Keratinocyte (primary cell): ENCODE measurements around the gene HIGD1B. TPM values are rescaled to one million over a fixed set of nuclear protein-coding genes. Genes with fewer than 3 reads are reported as not detected.

Experiments used
- DNase-seq: peaks from one replicate; pipeline ENCODE4 v3.0.0-alpha.2; 2011; ENCODE audit warnings: low read depth, missing footprints, low spot score
- FAIRE-seq: peaks from 2 replicates; lab custom pipeline; 2011; peaks lifted over from hg19 to GRCh38; lab: Jason Lieb, UNC
- H2AFZ ChIP-seq: 2 replicates; pipeline ENCODE4 v1.6.0; 2012; ENCODE audit warnings: low read length, control low read depth, inconsistent platforms; ENCODE audit not compliant: control insufficient read depth
- H3K27ac ChIP-seq: 2 replicates; pipeline ENCODE4 v1.5.1; 2011; ENCODE audit warnings: low read length; ENCODE audit not compliant: control insufficient read depth, insufficient read depth
- H3K27me3 ChIP-seq: 3 replicates; pipeline ENCODE4 v1.6.0; 2011; ENCODE audit warnings: low read length; ENCODE audit not compliant: control insufficient read depth, insufficient read depth; ENCODE audit errors: extremely low read depth
- H3K36me3 ChIP-seq, 2 experiments: 2 replicates in 1 of 2; 3 replicates in 1 of 2; pipeline ENCODE4 v1.5.1; 2011; ENCODE audit warnings: low read length in 2 of 2, mild to moderate bottlenecking in 1 of 2; ENCODE audit not compliant: control insufficient read depth in 2 of 2, insufficient read depth in 2 of 2; ENCODE audit errors: extremely low read depth in 1 of 2
- H3K4me1 ChIP-seq: 3 replicates; pipeline ENCODE4 v1.5.1; 2011; ENCODE audit warnings: low read length; ENCODE audit not compliant: control insufficient read depth, insufficient read depth; ENCODE audit errors: extremely low read depth
- H3K4me2 ChIP-seq: 3 replicates; pipeline ENCODE4 v1.6.0; 2011; ENCODE audit warnings: low read depth, low read length; ENCODE audit not compliant: control insufficient read depth, insufficient read depth; ENCODE audit errors: extremely low read depth
- H3K4me3 ChIP-seq, 3 experiments: fragments of 200-600 bp in 1 of 3; sonication (generic) in 1 of 3; 2 replicates in 2 of 3; 3 replicates in 1 of 3; pipeline ENCODE4 v1.5.1; 2011 to 2016; ENCODE audit warnings: low read length in 3 of 3, mild to moderate bottlenecking in 3 of 3, control low read depth in 2 of 3, inconsistent platforms in 1 of 3, low read depth in 1 of 3, mixed read lengths in 1 of 3, mixed run types in 1 of 3, moderate library complexity in 1 of 3; ENCODE audit not compliant: control insufficient read depth in 2 of 3, insufficient read depth in 2 of 3; ENCODE audit errors: extremely low read depth in 1 of 3
- H3K79me2 ChIP-seq: 2 replicates; pipeline ENCODE4 v1.6.0; 2012; ENCODE audit warnings: low read length; ENCODE audit not compliant: control insufficient read depth, insufficient read depth
- H3K9ac ChIP-seq: 3 replicates; pipeline ENCODE4 v1.6.0; 2011; ENCODE audit warnings: low read length; ENCODE audit not compliant: control insufficient read depth, insufficient read depth; ENCODE audit errors: extremely low read depth
- H3K9me1 ChIP-seq: 3 replicates; pipeline ENCODE4 v1.6.0; 2011; ENCODE audit warnings: low read length; ENCODE audit not compliant: control insufficient read depth, insufficient read depth; ENCODE audit errors: extremely low read depth
- H3K9me3 ChIP-seq: 2 replicates; pipeline ENCODE4 v1.5.1; 2012; ENCODE audit warnings: low read depth, low read length; ENCODE audit not compliant: control insufficient read depth
- H4K20me1 ChIP-seq: 3 replicates; pipeline ENCODE4 v1.6.0; 2011; ENCODE audit warnings: low read length; ENCODE audit not compliant: control insufficient read depth, insufficient read depth; ENCODE audit errors: extremely low read depth
- CTCF ChIP-seq, 3 experiments: IDR thresholded peaks in 1 of 3; conservative IDR thresholded peaks in 1 of 3; optimal IDR thresholded peaks in 1 of 3; 2 replicates in 2 of 3; 3 replicates in 1 of 3; pipeline versions ENCODE3 to v1.5.1; 2011; ENCODE audit warnings: low read length in 3 of 3, mild to moderate bottlenecking in 3 of 3, moderate library complexity in 2 of 3, control low read depth in 1 of 3, inconsistent platforms in 1 of 3; ENCODE audit not compliant: insufficient read depth in 2 of 3; ENCODE audit errors: extremely low read depth in 1 of 3
- EZH2 ChIP-seq: IDR thresholded peaks from one replicate; pipeline ENCODE4 v1.6.1; 2012; ENCODE audit warnings: inconsistent platforms, mild to moderate bottlenecking, low read length, moderate library complexity
- dilution Hi-C: fragments of 300-500 bp; cut with MboI; formaldehyde crosslinking; loops from one replicate; pipeline ENCODE4 v1.7.0; 2020; ENCODE audit warnings: low sequenced_read_pairs; ENCODE audit not compliant: extremely low pct_ligation_motif_present
- polyA minus RNA-seq, 3 experiments: library from RNA; depleted of rRNA, polyadenylated mRNA; stranded (reverse); fragments of >200 nt; gene quantifications; 1 replicate in 1 of 3; 2 replicates in 1 of 3; 3 replicates in 1 of 3; pipeline ENCODE4 v1.2.3, GENCODE V29; 2011
- polyA plus RNA-seq, 5 experiments: library from polyadenylated mRNA; depleted of rRNA in 3 of 5; stranded (reverse) in 3 of 5; stranded (forward) in 1 of 5; unstranded in 1 of 5; fragments of >200 nt; gene quantifications; 1 replicate in 1 of 5; 2 replicates in 3 of 5; 3 replicates in 1 of 5; pipeline versions ENCODE4 v1.2.1 to v1.2.3, GENCODE V29; 2011 to 2012; ENCODE audit warnings: missing spikeins in 2 of 5, low read depth in 1 of 5, low replicate concordance in 1 of 5

Gene HIGD1B
- polyA plus RNA-seq (not detected in 3 replicates), polyA minus RNA-seq (not detected in 3 replicates)
- not detected for polyA plus RNA-seq (2011; ENCODE audit: low read depth)
- polyA plus RNA-seq (2011; cell fraction: cytosol; rRNA removed) = not detected in 2 replicates
- polyA plus RNA-seq (2011; cell fraction: nucleus; rRNA removed) = not detected in 2 replicates
- polyA plus RNA-seq (2012; ENCODE audit: low replicate concordance) = 0.52 TPM in 1 of 2 replicates, not detected in the other
- not detected for polyA minus RNA-seq (2011; cell fraction: cytosol; rRNA and poly(A)+ RNA removed)
- polyA minus RNA-seq (2011; cell fraction: nucleus; rRNA and poly(A)+ RNA removed) = not detected in 2 replicates

- Histone ChIP-seq H3K4me1 (no peaks in the 10 kb centered on the region), H3K27me3 (no peaks in the 10 kb centered on the region), H4K20me1 (no peaks in the 10 kb centered on the region), H3K4me2 (no peak within 1 kb of the TSS), H3K79me2 (no peaks in the 10 kb centered on the region), H3K9me1 (no peaks in the 10 kb centered on the region), H3K4me3 (no peak within 1 kb of the TSS), H3K36me3 (peaks cover 14% of the 10 kb centered on the region in 2 experiments), H3K27ac (no peak within 1 kb of the TSS), H3K9me3 (no peaks in the 10 kb centered on the region), H3K9ac (no peak within 1 kb of the TSS), H2AFZ (no peak within 1 kb of the TSS)
- FAIRE-seq (no peak), DNase-seq (no peak)
- dilution Hi-C loops = no loop called here
- no peak for TF ChIP-seq EZH2
- TF ChIP-seq CTCF (optimal IDR thresholded peaks at IDR 0.05 in 1 of 3, IDR thresholded peaks at IDR 0.05 in 1 of 3, conservative IDR thresholded peaks at IDR 0.05 in 1 of 3; ENCODE audit: extremely low read depth in 1 of 3, insufficient read depth in 2 of 3, low read length in 3 of 3) = no peak
Measured at GRCh38 chr17:44847586-44847985, at the start of gene HIGD1B. HIGD1B (plus strand) TSS chr17:44847883; CDS start chr17:44848153, 270 bp downstream.

- H3K4me1 ChIP-seq = peaks cover 19% of the 10 kb centered on the region
- dilution Hi-C loops = no loop called here
Measured at GRCh38 chr17:44798356-44798755, 49.3 kb upstream of the HIGD1B start.

More at GRCh38 chr17:44798356-44798755, 49.3 kb upstream of the HIGD1B start:
- no peak overlapping the region for H3K4me3 ChIP-seq
- H3K4me2 ChIP-seq = no peak overlapping the region
- DNase-seq (no peak), FAIRE-seq (no peak)
- no peak overlapping the region for H3K27ac ChIP-seq
- H3K9me1 ChIP-seq = no peaks in the 10 kb centered on the region
- H3K9me3 ChIP-seq = no peaks in the 10 kb centered on the region
- no peak overlapping the region for H2AFZ ChIP-seq
- no peak for TF ChIP-seq CTCF (optimal IDR thresholded peaks at IDR 0.05 in 1 of 3, IDR thresholded peaks at IDR 0.05 in 1 of 3, conservative IDR thresholded peaks at IDR 0.05 in 1 of 3; ENCODE audit: extremely low read depth in 1 of 3, insufficient read depth in 2 of 3, low read length in 3 of 3)
- no peak for TF ChIP-seq EZH2
- no peaks in the 10 kb centered on the region for H3K79me2 ChIP-seq
- no peak overlapping the region for H3K9ac ChIP-seq
- no peaks in the 10 kb centered on the region for H3K27me3 ChIP-seq
- H3K36me3 ChIP-seq = peaks cover 8 to 14% of the 10 kb centered on the region in 2 experiments
- no peaks in the 10 kb centered on the region for H4K20me1 ChIP-seq
